Keratinocyte (primary cell): ENCODE results near the gene TOR3A. TPM values are rescaled to one million over a fixed set of nuclear protein-coding genes. Genes with fewer than 3 reads are reported as not detected.

Source experiments
- DNase-seq: peaks from one replicate; pipeline ENCODE4 v3.0.0-alpha.2; 2011; ENCODE audit warnings: low read depth, missing footprints, low spot score
- FAIRE-seq: peaks from 2 replicates; lab custom pipeline; 2011; peaks lifted over from hg19 to GRCh38; lab: Jason Lieb, UNC
- H2AFZ ChIP-seq: 2 replicates; pipeline ENCODE4 v1.6.0; 2012; ENCODE audit warnings: low read length, control low read depth, inconsistent platforms; ENCODE audit not compliant: control insufficient read depth
- H3K27ac ChIP-seq: 2 replicates; pipeline ENCODE4 v1.5.1; 2011; ENCODE audit warnings: low read length; ENCODE audit not compliant: control insufficient read depth, insufficient read depth
- H3K27me3 ChIP-seq: 3 replicates; pipeline ENCODE4 v1.6.0; 2011; ENCODE audit warnings: low read length; ENCODE audit not compliant: control insufficient read depth, insufficient read depth; ENCODE audit errors: extremely low read depth
- H3K36me3 ChIP-seq, 2 experiments: 2 replicates in 1 of 2; 3 replicates in 1 of 2; pipeline ENCODE4 v1.5.1; 2011; ENCODE audit warnings: low read length in 2 of 2, mild to moderate bottlenecking in 1 of 2; ENCODE audit not compliant: control insufficient read depth in 2 of 2, insufficient read depth in 2 of 2; ENCODE audit errors: extremely low read depth in 1 of 2
- H3K4me1 ChIP-seq: 3 replicates; pipeline ENCODE4 v1.5.1; 2011; ENCODE audit warnings: low read length; ENCODE audit not compliant: control insufficient read depth, insufficient read depth; ENCODE audit errors: extremely low read depth
- H3K4me2 ChIP-seq: 3 replicates; pipeline ENCODE4 v1.6.0; 2011; ENCODE audit warnings: low read depth, low read length; ENCODE audit not compliant: control insufficient read depth, insufficient read depth; ENCODE audit errors: extremely low read depth
- H3K4me3 ChIP-seq, 3 experiments: fragments of 200-600 bp in 1 of 3; sonication (generic) in 1 of 3; 2 replicates in 2 of 3; 3 replicates in 1 of 3; pipeline ENCODE4 v1.5.1; 2011 to 2016; ENCODE audit warnings: low read length in 3 of 3, mild to moderate bottlenecking in 3 of 3, control low read depth in 2 of 3, inconsistent platforms in 1 of 3, low read depth in 1 of 3, mixed read lengths in 1 of 3, mixed run types in 1 of 3, moderate library complexity in 1 of 3; ENCODE audit not compliant: control insufficient read depth in 2 of 3, insufficient read depth in 2 of 3; ENCODE audit errors: extremely low read depth in 1 of 3
- H3K79me2 ChIP-seq: 2 replicates; pipeline ENCODE4 v1.6.0; 2012; ENCODE audit warnings: low read length; ENCODE audit not compliant: control insufficient read depth, insufficient read depth
- H3K9ac ChIP-seq: 3 replicates; pipeline ENCODE4 v1.6.0; 2011; ENCODE audit warnings: low read length; ENCODE audit not compliant: control insufficient read depth, insufficient read depth; ENCODE audit errors: extremely low read depth
- H3K9me1 ChIP-seq: 3 replicates; pipeline ENCODE4 v1.6.0; 2011; ENCODE audit warnings: low read length; ENCODE audit not compliant: control insufficient read depth, insufficient read depth; ENCODE audit errors: extremely low read depth
- H3K9me3 ChIP-seq: 2 replicates; pipeline ENCODE4 v1.5.1; 2012; ENCODE audit warnings: low read depth, low read length; ENCODE audit not compliant: control insufficient read depth
- H4K20me1 ChIP-seq: 3 replicates; pipeline ENCODE4 v1.6.0; 2011; ENCODE audit warnings: low read length; ENCODE audit not compliant: control insufficient read depth, insufficient read depth; ENCODE audit errors: extremely low read depth
- EZH2 ChIP-seq: IDR thresholded peaks from one replicate; pipeline ENCODE4 v1.6.1; 2012; ENCODE audit warnings: inconsistent platforms, mild to moderate bottlenecking, low read length, moderate library complexity
- dilution Hi-C: fragments of 300-500 bp; cut with MboI; formaldehyde crosslinking; loops from one replicate; pipeline ENCODE4 v1.7.0; 2020; ENCODE audit warnings: low sequenced_read_pairs; ENCODE audit not compliant: extremely low pct_ligation_motif_present
- polyA plus RNA-seq, 5 experiments: library from polyadenylated mRNA; depleted of rRNA in 3 of 5; stranded (reverse) in 3 of 5; stranded (forward) in 1 of 5; unstranded in 1 of 5; fragments of >200 nt; gene quantifications; 1 replicate in 1 of 5; 2 replicates in 3 of 5; 3 replicates in 1 of 5; pipeline versions ENCODE4 v1.2.1 to v1.2.3, GENCODE V29; 2011 to 2012; ENCODE audit warnings: missing spikeins in 2 of 5, low read depth in 1 of 5, low replicate concordance in 1 of 5
- TF ChIP-seq, protein P1 (sequence below), 3 experiments: IDR thresholded peaks in 1 of 3; conservative IDR thresholded peaks in 1 of 3; optimal IDR thresholded peaks in 1 of 3; 2 replicates in 2 of 3; 3 replicates in 1 of 3; pipeline versions ENCODE3 to v1.5.1; 2011; ENCODE audit warnings: low read length in 3 of 3, mild to moderate bottlenecking in 3 of 3, moderate library complexity in 2 of 3, control low read depth in 1 of 3, inconsistent platforms in 1 of 3; ENCODE audit not compliant: insufficient read depth in 2 of 3; ENCODE audit errors: extremely low read depth in 1 of 3

TOR3A gene
- polyA plus RNA-seq, 1 donor (not counting 4 experiments of a cell fraction or from before 2014, with no cell fraction given), result 16.8 TPM

DNA sequence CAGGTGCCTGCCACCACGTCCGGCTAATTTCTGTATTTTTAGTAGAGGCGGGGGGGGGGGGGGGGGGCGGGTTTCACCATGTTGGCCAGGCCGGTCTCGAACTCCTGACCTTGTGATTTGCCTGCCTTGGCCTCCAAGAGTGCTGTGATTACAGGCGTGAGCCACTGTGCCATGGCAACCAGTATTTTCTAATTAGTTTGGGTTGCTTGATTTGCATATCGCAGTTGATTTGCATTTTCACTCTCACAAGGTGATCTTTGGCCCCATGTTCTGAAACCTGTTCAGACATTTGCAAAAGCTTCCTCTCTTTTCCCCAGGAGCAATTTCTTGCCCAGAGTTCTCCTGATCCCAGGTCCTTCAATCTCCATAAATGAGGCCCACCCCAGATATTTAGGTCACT lies 1.7 kb downstream of the TOR3A start:
- no peaks in the 10 kb centered on the region for H3K9me3 ChIP-seq
- no peak overlapping the region for H2AFZ ChIP-seq
- peak overlapping the region in 1 of 3 experiments; percentile 12 for H3K4me3 ChIP-seq
- H3K27me3 ChIP-seq, result no peaks in the 10 kb centered on the region
- no peak overlapping the region for H3K9ac ChIP-seq
- H3K27ac ChIP-seq, result no peak overlapping the region
- H3K36me3 ChIP-seq, result peaks cover under 1 to 15% of the 10 kb centered on the region in 2 experiments
- DNase-seq, result no peak
- dilution Hi-C loops, result no loop called here
- no peak for TF ChIP-seq EZH2
- TF ChIP-seq, protein P1, sequence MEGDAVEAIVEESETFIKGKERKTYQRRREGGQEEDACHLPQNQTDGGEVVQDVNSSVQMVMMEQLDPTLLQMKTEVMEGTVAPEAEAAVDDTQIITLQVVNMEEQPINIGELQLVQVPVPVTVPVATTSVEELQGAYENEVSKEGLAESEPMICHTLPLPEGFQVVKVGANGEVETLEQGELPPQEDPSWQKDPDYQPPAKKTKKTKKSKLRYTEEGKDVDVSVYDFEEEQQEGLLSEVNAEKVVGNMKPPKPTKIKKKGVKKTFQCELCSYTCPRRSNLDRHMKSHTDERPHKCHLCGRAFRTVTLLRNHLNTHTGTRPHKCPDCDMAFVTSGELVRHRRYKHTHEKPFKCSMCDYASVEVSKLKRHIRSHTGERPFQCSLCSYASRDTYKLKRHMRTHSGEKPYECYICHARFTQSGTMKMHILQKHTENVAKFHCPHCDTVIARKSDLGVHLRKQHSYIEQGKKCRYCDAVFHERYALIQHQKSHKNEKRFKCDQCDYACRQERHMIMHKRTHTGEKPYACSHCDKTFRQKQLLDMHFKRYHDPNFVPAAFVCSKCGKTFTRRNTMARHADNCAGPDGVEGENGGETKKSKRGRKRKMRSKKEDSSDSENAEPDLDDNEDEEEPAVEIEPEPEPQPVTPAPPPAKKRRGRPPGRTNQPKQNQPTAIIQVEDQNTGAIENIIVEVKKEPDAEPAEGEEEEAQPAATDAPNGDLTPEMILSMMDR (optimal IDR thresholded peaks at IDR 0.05 in 1 of 3, IDR thresholded peaks at IDR 0.05 in 1 of 3, conservative IDR thresholded peaks at IDR 0.05 in 1 of 3; ENCODE audit: extremely low read depth in 1 of 3, insufficient read depth in 2 of 3, low read length in 3 of 3), result no peak
- no peaks in the 10 kb centered on the region for H4K20me1 ChIP-seq
- H3K9me1 ChIP-seq, result no peaks in the 10 kb centered on the region
- H3K4me1 ChIP-seq, result peaks cover 17% of the 10 kb centered on the region
- no peak for FAIRE-seq
- H3K4me2 ChIP-seq, result peak overlapping the region; percentile 97
- H3K79me2 ChIP-seq, result peaks cover 19% of the 10 kb centered on the region

DNA sequence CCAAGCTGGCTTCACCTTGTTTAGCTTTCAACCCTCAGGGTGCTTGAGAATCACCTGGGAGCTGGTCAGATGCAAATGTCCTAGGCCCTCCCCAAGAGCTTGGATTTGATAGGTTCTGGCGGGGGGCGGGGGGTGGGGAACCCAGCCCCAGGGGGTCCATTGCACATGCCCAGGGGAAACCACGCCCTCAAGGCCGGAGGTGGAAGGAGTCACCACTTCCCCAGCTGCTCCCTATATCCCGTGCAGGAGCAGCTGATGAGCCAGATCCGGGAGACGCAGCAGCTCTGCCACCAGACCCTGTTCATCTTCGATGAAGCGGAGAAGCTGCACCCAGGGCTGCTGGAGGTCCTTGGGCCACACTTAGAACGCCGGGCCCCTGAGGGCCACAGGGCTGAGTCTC lies 5.8 kb downstream of the TOR3A start:
- peaks cover 14% of the 10 kb centered on the region for H3K79me2 ChIP-seq
- no peak overlapping the region for H3K9ac ChIP-seq
- no peaks in the 10 kb centered on the region for H3K9me1 ChIP-seq
- no peak overlapping the region for H3K27ac ChIP-seq
- dilution Hi-C loops, result no loop called here
- no peak overlapping the region for H3K4me3 ChIP-seq
- no peaks in the 10 kb centered on the region for H3K27me3 ChIP-seq
- DNase-seq (no peak), FAIRE-seq (no peak)
- H3K4me1 ChIP-seq, result peaks cover 8% of the 10 kb centered on the region
- H3K36me3 ChIP-seq, result peaks cover 27 to 28% of the 10 kb centered on the region in 2 experiments
- H4K20me1 ChIP-seq, result no peaks in the 10 kb centered on the region
- H3K4me2 ChIP-seq, result no peak overlapping the region
- TF ChIP-seq EZH2, result no peak
- TF ChIP-seq, protein P1 (optimal IDR thresholded peaks at IDR 0.05 in 1 of 3, IDR thresholded peaks at IDR 0.05 in 1 of 3, conservative IDR thresholded peaks at IDR 0.05 in 1 of 3; ENCODE audit: extremely low read depth in 1 of 3, insufficient read depth in 2 of 3, low read length in 3 of 3), result no peak
- no peaks in the 10 kb centered on the region for H3K9me3 ChIP-seq
- H2AFZ ChIP-seq, result no peak overlapping the region
